ENCODE data around the gene ESRRG. TPM values are rescaled to one million over a fixed set of nuclear protein-coding genes. Genes with fewer than 3 reads are reported as not detected.

ESRRG gene
- total and polyA plus RNA-seq, 2 experiments from 2014 or later: 1.2 to 1.7 TPM

GRCh38 chr1:216682752-216683151, 40.5 kb downstream of the ESRRG start (continued):
- no peak for TF ChIP-seq EZH2 (IDR thresholded peaks at IDR 0.05; ENCODE audit: low read depth, unreplicated experiment)
- no peak for TF ChIP-seq NANOG (IDR thresholded peaks at IDR 0.05; ENCODE audit: borderline replicate concordance)

- no peak for TF ChIP-seq CREB1 (CRISPR knock-in tag; IDR thresholded peaks at IDR 0.05; ENCODE audit: low read depth)
- ATAC-seq (no peak), DNase-seq (ENCODE audit: low spot score) (no peak)
- no peaks in the 10 kb centered on the region for H3F3A ChIP-seq (replicated peaks; ENCODE audit: low read depth)
- H3K4me2 ChIP-seq: no peak overlapping the region
- H3K4me3 ChIP-seq: no peak overlapping the region
- H3K27ac ChIP-seq (ENCODE audit: low read depth): peak overlapping the region; percentile 60; the same call in 1 of the 2 replicates
- peaks cover 8% of the 10 kb centered on the region for H3K4me1 Mint-ChIP-seq
- no peaks in the 10 kb centered on the region for H3K9me3 Mint-ChIP-seq
- H3K36me3 ChIP-seq (ENCODE audit: insufficient read depth): no peaks in the 10 kb centered on the region
- H3K27me3 Mint-ChIP-seq (ENCODE audit: insufficient read depth, low read depth, poor library complexity): no peaks in the 10 kb centered on the region
- H3K79me2 ChIP-seq (replicated peaks; ENCODE audit: insufficient read depth): no peaks in the 10 kb centered on the region
- H3K9me2 ChIP-seq (ENCODE audit: insufficient read depth): no peaks in the 10 kb centered on the region
- H3K36me3 Mint-ChIP-seq (ENCODE audit: low read depth): no peaks in the 10 kb centered on the region
- H2AFZ ChIP-seq: 0 out of 2 replicates have a peak overlapping the region, but pooled peaks have one; percentile 52
- H3K27ac Mint-ChIP-seq: no peak overlapping the region
- H4K20me1 ChIP-seq (replicated peaks; ENCODE audit: insufficient read depth): no peaks in the 10 kb centered on the region
- H3K4me1 ChIP-seq (ENCODE audit: insufficient read depth): no peaks in the 10 kb centered on the region; the same call in 1 of the 2 replicates
- no peaks in the 10 kb centered on the region for H3K27me3 ChIP-seq (ENCODE audit: insufficient read depth)
- H3K4me3 Mint-ChIP-seq: no peak overlapping the region
Measured at GRCh38 chr1:216679108-216679507, 44.1 kb downstream of the ESRRG start.

DNA sequence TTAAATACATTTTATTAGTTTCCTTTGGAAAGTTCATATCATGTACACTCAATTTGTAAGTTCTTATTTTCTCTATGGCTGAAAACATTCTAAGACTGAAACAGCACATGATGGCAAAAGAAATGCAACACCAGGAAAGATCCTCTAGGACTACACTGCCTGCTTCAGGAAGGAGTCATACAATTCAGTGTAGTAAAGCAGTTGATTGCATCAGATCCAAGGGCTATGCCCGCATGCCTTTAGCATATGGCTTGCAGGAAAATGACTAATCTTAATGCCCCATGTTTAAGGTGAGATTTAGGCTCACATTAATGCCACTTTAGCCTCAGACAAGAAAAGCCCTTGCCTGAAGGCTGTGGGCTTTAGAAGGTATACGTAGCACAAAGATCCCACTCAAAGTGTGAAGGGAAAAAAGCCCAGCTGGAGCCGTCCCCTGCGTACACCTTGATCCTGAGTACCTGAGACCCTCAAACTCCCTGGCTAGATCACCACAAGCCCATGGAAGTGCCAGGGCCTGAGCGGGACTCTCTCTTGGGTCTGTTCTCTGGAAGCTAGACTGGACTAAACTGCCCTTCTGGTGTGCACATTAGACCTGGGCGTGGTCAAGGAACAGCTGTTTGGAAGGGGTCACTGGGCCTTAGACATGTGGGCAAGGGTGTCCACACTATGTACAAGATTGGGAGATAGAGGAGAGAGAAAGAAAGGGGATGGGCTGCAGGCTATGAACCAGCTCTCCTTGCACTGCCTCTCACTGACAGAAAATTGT, 52.9 kb downstream of the ESRRG start:
- Mint-ChIP-seq H3K36me3 (ENCODE audit: low read depth) (no peaks in the 10 kb centered on the region), H3K27ac (peak overlapping the region; percentile 77; the same call in 1 of the 2 replicates), H3K4me1 (peaks cover 3% of the 10 kb centered on the region; the same call in 1 of the 3 replicates), H3K4me3 (no peak overlapping the region), H3K27me3 (ENCODE audit: insufficient read depth, low read depth, poor library complexity) (peaks cover 4% of the 10 kb centered on the region), H3K9me3 (no peaks in the 10 kb centered on the region)
- Histone ChIP-seq H3K9me2 (ENCODE audit: insufficient read depth) (no peaks in the 10 kb centered on the region), H2AFZ (no peak overlapping the region), H3K4me2 (no peak overlapping the region), H3K79me2 (replicated peaks; ENCODE audit: insufficient read depth) (no peaks in the 10 kb centered on the region), H3K36me3 (ENCODE audit: insufficient read depth) (no peaks in the 10 kb centered on the region), H3K4me3 (no peak overlapping the region), H3K27ac (ENCODE audit: low read depth) (no peak overlapping the region), H3K4me1 (ENCODE audit: insufficient read depth) (no peaks in the 10 kb centered on the region), H3F3A (replicated peaks; ENCODE audit: low read depth) (no peaks in the 10 kb centered on the region), H3K27me3 (ENCODE audit: insufficient read depth) (no peaks in the 10 kb centered on the region), H4K20me1 (replicated peaks; ENCODE audit: insufficient read depth) (no peaks in the 10 kb centered on the region)
- ATAC-seq (no peak), DNase-seq (ENCODE audit: low spot score) (peak; percentile 15)
- TF ChIP-seq ZNF331 (CRISPR knock-in tag; IDR thresholded peaks at IDR 0.05; ENCODE audit: low read depth) (no peak), JUNB (IDR thresholded peaks at IDR 0.05; ENCODE audit: unreplicated experiment) (no peak), POLR2AphosphoS5 (IDR thresholded peaks at IDR 0.05; ENCODE audit: low read depth) (no peak), EZH2 (IDR thresholded peaks at IDR 0.05; ENCODE audit: low read depth, unreplicated experiment) (no peak), NANOG (IDR thresholded peaks at IDR 0.05; ENCODE audit: borderline replicate concordance) (no peak), EZH2phosphoT487 (IDR thresholded peaks at IDR 0.05; ENCODE audit: unreplicated experiment) (no peak)

DNA sequence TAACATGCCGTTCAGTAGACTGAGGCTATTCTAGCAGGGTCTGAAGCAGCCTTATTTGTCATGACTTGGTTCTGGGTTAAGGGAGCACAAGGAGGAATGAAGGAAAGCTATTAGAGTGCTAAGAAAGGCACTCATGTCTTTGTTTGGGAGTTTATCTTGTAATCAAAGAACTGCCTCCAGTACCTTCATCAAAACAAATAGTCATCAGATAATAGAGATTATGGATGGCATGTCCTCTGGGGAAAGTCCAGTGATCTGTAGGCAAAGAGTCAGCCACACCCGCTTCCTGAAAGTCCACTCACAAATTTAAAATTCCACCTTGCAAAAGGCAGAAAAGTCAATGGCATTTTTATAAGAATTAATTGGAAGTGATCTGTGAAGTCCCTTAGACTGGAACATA, 56.8 kb downstream of the ESRRG start:
- peaks cover 6% of the 10 kb centered on the region; the same call in 1 of the 2 replicates for H3K4me1 ChIP-seq (ENCODE audit: insufficient read depth)
- Mint-ChIP-seq H3K27ac (no peak overlapping the region), H3K4me1 (peaks cover 3% of the 10 kb centered on the region; the same call in 2 of the 3 replicates), H3K4me3 (no peak overlapping the region), H3K27me3 (ENCODE audit: insufficient read depth, low read depth, poor library complexity) (peaks cover 3% of the 10 kb centered on the region), H3K36me3 (ENCODE audit: low read depth) (no peaks in the 10 kb centered on the region), H3K9me3 (no peaks in the 10 kb centered on the region)
- H3K27me3 ChIP-seq (ENCODE audit: insufficient read depth): no peaks in the 10 kb centered on the region
- no peaks in the 10 kb centered on the region for H3K36me3 ChIP-seq (ENCODE audit: insufficient read depth)
- H3K4me3 ChIP-seq: no peak overlapping the region
- ATAC-seq (no peak), DNase-seq (ENCODE audit: low spot score) (no peak)
- no peak for TF ChIP-seq CTCF (conservative IDR thresholded peaks at IDR 0.05; ENCODE audit: low read depth in 2 of 2)
- no peak for TF ChIP-seq ETS1 (IDR thresholded peaks at IDR 0.05)
- no peak overlapping the region for H3K4me2 ChIP-seq
- no peaks in the 10 kb centered on the region for H3K9me2 ChIP-seq (ENCODE audit: insufficient read depth)
- no peaks in the 10 kb centered on the region for H3F3A ChIP-seq (replicated peaks; ENCODE audit: low read depth)
- H2AFZ ChIP-seq: no peak overlapping the region
- no peaks in the 10 kb centered on the region for H3K79me2 ChIP-seq (replicated peaks; ENCODE audit: insufficient read depth)
- H3K27ac ChIP-seq (ENCODE audit: low read depth): no peak overlapping the region
- H4K20me1 ChIP-seq (replicated peaks; ENCODE audit: insufficient read depth): no peaks in the 10 kb centered on the region

Measured in GM23338 (cell line).